ENCODE results near the gene MYLK.

DNA sequence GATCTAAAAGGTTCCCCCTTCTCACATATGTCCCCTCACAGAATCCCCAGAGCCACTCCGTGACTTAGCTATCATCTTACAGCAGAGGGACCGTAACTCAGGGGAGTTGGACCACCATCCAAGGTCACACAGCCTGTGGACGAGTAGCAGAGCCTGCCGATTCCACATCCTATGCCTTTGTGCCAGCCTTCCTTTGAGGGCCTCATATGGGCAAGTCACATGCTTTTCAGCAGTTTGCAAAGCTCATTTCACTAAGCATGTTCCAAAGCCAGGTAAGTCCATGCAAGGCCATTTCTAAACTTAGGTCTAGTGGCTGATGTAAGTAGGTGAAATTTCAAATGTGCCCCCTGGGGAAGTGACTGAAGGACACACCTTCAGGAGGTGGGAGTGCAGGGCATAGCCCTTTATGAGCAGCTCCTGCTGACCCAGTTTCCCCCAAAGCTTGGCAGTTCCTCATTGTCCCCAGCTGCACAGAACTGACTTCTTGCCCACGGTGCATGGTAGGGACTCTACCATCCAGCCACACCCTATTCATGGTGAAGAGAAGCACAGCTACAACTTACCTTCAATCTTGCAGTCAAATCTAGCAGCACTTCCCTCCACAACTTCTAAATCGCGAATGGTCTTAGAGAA is 265.9 kb downstream of the MYLK start:
- TF ChIP-seq, protein P1, sequence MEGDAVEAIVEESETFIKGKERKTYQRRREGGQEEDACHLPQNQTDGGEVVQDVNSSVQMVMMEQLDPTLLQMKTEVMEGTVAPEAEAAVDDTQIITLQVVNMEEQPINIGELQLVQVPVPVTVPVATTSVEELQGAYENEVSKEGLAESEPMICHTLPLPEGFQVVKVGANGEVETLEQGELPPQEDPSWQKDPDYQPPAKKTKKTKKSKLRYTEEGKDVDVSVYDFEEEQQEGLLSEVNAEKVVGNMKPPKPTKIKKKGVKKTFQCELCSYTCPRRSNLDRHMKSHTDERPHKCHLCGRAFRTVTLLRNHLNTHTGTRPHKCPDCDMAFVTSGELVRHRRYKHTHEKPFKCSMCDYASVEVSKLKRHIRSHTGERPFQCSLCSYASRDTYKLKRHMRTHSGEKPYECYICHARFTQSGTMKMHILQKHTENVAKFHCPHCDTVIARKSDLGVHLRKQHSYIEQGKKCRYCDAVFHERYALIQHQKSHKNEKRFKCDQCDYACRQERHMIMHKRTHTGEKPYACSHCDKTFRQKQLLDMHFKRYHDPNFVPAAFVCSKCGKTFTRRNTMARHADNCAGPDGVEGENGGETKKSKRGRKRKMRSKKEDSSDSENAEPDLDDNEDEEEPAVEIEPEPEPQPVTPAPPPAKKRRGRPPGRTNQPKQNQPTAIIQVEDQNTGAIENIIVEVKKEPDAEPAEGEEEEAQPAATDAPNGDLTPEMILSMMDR (IDR thresholded peaks at IDR 0.05; ENCODE audit: insufficient read depth, low read depth, low read length): no peak
- TF ChIP-seq EZH2 (IDR thresholded peaks at IDR 0.05; ENCODE audit: insufficient read depth, low read length): no peak

Data from astrocyte (in vitro differentiated cells and primary cell).